Astrocyte of the spinal cord (primary cell): ENCODE measurements around the gene SEPTIN8.

Experiments used
- DNase-seq: peaks from one replicate; pipeline ENCODE4 v3.0.0; 2011; ENCODE audit warnings: low read depth, low spot score
- H3K4me3 ChIP-seq: 2 replicates; pipeline ENCODE4 v1.5.1; 2011; ENCODE audit warnings: low read depth, mild to moderate bottlenecking, low read length, moderate library complexity
- CTCF ChIP-seq: IDR thresholded peaks from 2 replicates; pipeline ENCODE4 v1.5.1; 2012; ENCODE audit warnings: low read depth, mild to moderate bottlenecking, low read length, inconsistent platforms
- in situ Hi-C: cut with HindIII; loops from 2 replicates; pipeline ENCODE4 v1.10.0; 2017; ENCODE audit warnings: low sequenced_read_pairs

The SEPTIN8 gene

GRCh38 chr5:132708645-132709044 lies 68.4 kb downstream of the SEPTIN8 start:
- no peak for DNase-seq
- no peak for TF ChIP-seq CTCF
- in situ Hi-C loops: no loop called here
- H3K4me3 ChIP-seq: no peak overlapping the region

- no peak overlapping the region for H3K4me3 ChIP-seq
- no peak for TF ChIP-seq CTCF
- in situ Hi-C loops: no loop called here
- DNase-seq: no peak
These were observed 72.2 kb downstream of the SEPTIN8 start for GRCh38 chr5:132704875-132705274.
